Iris pigment epithelial cell (primary cell): ENCODE measurements around the gene SLC39A11.

Experiments used
- DNase-seq: peaks from one replicate; pipeline ENCODE4 v3.0.0-alpha.2; 2011; ENCODE audit warnings: low read depth

SLC39A11 gene

GRCh38 chr17:73042809-73043685 lies 49.4 kb downstream of the SLC39A11 start:
- peak; percentile 51 for DNase-seq

- no peak for DNase-seq
These were observed 50.3 kb downstream of the SLC39A11 start for GRCh38 chr17:73042225-73042624.

- no peak for DNase-seq
These were observed 53.2 kb downstream of the SLC39A11 start for GRCh38 chr17:73039282-73039681.

GRCh38 chr17:73031472-73031871 lies 61.0 kb downstream of the SLC39A11 start:
- DNase-seq: no peak

GRCh38 chr17:73030995-73031394 lies 61.5 kb downstream of the SLC39A11 start:
- DNase-seq: no peak

GRCh38 chr17:73030501-73030921 lies 62.0 kb downstream of the SLC39A11 start:
- DNase-seq: no peak

GRCh38 chr17:73029991-73030390 lies 62.5 kb downstream of the SLC39A11 start:
- no peak for DNase-seq

GRCh38 chr17:73029021-73029420 lies 63.5 kb downstream of the SLC39A11 start:
- no peak for DNase-seq

- no peak for DNase-seq
These were observed 64.2 kb downstream of the SLC39A11 start for GRCh38 chr17:73028299-73028755.

- DNase-seq: peak; percentile 60
These were observed 65.3 kb downstream of the SLC39A11 start for GRCh38 chr17:73027130-73027741.

GRCh38 chr17:73025041-73025560 lies 67.4 kb downstream of the SLC39A11 start:
- DNase-seq: no peak

GRCh38 chr17:73023759-73024158 lies 68.7 kb downstream of the SLC39A11 start:
- DNase-seq: no peak

GRCh38 chr17:73022694-73023093 lies 69.8 kb downstream of the SLC39A11 start:
- DNase-seq: no peak

- no peak for DNase-seq
These were observed 70.7 kb downstream of the SLC39A11 start for GRCh38 chr17:73021771-73022170.

- no peak for DNase-seq
These were observed 72.4 kb downstream of the SLC39A11 start for GRCh38 chr17:73020110-73020509.

GRCh38 chr17:73018599-73018998 lies 73.9 kb downstream of the SLC39A11 start:
- no peak for DNase-seq

GRCh38 chr17:73017658-73018057 lies 74.8 kb downstream of the SLC39A11 start:
- DNase-seq: peak; percentile 86

GRCh38 chr17:73015722-73016276 lies 76.7 kb downstream of the SLC39A11 start:
- no peak for DNase-seq

- DNase-seq: peak; percentile 51
These were observed 78.4 kb downstream of the SLC39A11 start for GRCh38 chr17:73013816-73014663.

- no peak for DNase-seq
These were observed 79.2 kb downstream of the SLC39A11 start for GRCh38 chr17:73013301-73013700.

GRCh38 chr17:73011016-73011486 lies 81.4 kb downstream of the SLC39A11 start:
- DNase-seq: no peak

GRCh38 chr17:73010414-73010813 lies 82.1 kb downstream of the SLC39A11 start:
- DNase-seq: no peak
